ENCODE measurements around the gene ZNF264.
"Not testable (repeated sequence)": the region's sequence is repeated elsewhere in the genome, so short reads cannot be mapped to it uniquely, and the experiment has no call there.

ZNF264 gene

DNA sequence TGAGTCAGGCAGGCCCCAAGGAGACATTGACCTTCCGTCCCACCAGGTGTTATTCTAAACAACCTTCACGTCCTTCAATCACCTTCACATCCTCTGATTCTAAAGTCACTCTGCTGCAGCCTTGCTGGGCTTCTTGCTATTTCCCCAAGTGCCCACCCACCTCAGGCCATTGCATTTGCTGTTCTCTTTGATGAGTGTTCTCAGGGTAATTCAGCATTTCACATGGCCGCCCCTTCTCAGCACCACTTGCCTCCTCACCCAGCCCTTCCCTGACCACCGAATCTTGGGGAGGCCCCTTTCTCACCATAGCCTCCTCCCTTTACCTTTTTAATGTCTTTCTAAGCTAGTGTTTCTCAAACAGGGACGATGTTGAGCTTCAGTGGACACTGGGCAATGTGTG is 53.8 kb downstream of the ZNF264 start:
- H3K4me3 ChIP-seq (replicated peaks; ENCODE audit: low read depth, low read length), result no peak overlapping the region
- peaks cover 22% of the 10 kb centered on the region for H3K36me3 ChIP-seq (ENCODE audit: control insufficient read depth, insufficient read depth, low read length)
- TF ChIP-seq, protein P1, sequence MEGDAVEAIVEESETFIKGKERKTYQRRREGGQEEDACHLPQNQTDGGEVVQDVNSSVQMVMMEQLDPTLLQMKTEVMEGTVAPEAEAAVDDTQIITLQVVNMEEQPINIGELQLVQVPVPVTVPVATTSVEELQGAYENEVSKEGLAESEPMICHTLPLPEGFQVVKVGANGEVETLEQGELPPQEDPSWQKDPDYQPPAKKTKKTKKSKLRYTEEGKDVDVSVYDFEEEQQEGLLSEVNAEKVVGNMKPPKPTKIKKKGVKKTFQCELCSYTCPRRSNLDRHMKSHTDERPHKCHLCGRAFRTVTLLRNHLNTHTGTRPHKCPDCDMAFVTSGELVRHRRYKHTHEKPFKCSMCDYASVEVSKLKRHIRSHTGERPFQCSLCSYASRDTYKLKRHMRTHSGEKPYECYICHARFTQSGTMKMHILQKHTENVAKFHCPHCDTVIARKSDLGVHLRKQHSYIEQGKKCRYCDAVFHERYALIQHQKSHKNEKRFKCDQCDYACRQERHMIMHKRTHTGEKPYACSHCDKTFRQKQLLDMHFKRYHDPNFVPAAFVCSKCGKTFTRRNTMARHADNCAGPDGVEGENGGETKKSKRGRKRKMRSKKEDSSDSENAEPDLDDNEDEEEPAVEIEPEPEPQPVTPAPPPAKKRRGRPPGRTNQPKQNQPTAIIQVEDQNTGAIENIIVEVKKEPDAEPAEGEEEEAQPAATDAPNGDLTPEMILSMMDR (IDR thresholded peaks at IDR 0.05; ENCODE audit: insufficient read depth, low read length, poor library complexity, severe bottlenecking), result no peak
- no peak for DNase-seq (ENCODE audit: extremely low read depth, insufficient read length)
- no peaks in the 10 kb centered on the region for H3K27me3 ChIP-seq (replicated peaks; ENCODE audit: control insufficient read depth, insufficient read depth, low read length)

DNA sequence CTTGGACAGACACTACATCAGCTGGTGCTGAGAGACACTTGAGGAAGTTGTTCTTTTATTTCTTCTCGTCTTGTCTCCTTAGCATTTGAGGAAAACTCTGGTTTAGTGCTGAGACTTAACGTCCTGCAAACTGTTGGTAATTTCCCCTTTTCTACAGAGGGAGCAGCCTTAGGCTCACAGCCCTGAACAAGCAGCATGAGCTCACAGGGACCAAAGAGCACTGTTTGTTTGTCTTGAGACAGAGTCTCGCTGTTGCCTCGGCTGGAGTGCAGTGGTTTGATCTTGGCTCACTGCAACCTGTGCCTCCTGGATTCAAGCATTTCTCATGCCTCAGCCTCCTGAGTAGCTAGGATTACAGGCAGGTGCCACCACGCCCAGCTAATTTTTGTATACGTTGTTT is 54.7 kb downstream of the ZNF264 start:
- no peak overlapping the region for H3K4me3 ChIP-seq (replicated peaks; ENCODE audit: low read depth, low read length)
- TF ChIP-seq, protein P1 (IDR thresholded peaks at IDR 0.05; ENCODE audit: insufficient read depth, low read length, poor library complexity, severe bottlenecking), result no peak
- DNase-seq (ENCODE audit: extremely low read depth, insufficient read length), result no peak
- H3K36me3 ChIP-seq (ENCODE audit: control insufficient read depth, insufficient read depth, low read length), result peaks cover 22% of the 10 kb centered on the region
- H3K27me3 ChIP-seq (replicated peaks; ENCODE audit: control insufficient read depth, insufficient read depth, low read length), result no peaks in the 10 kb centered on the region

DNA sequence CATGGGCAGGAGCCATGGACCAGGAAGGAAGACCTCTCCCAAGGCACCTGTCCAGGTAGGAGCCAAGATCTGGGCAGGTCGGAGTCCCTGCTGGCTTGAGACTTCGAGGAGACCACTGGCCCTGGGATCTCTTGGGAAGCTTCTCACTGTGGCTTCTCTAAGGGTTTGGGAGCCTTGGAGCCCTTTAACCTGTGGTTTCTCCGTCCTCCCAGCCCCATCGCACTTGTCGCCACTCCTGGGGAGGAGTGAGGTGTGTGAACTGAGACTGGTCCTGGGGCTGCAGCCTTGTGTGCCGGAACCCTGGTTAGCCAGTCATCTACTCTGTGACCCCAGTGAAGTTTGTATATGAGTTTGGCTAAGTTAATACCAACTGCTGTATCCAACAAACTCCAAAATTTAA is 57.3 kb downstream of the ZNF264 start:
- Histone ChIP-seq H3K4me3 (replicated peaks; ENCODE audit: low read depth, low read length) (no peak overlapping the region), H3K27me3 (replicated peaks; ENCODE audit: control insufficient read depth, insufficient read depth, low read length) (no peaks in the 10 kb centered on the region), H3K36me3 (ENCODE audit: control insufficient read depth, insufficient read depth, low read length) (peaks cover 29% of the 10 kb centered on the region)
- no peak for DNase-seq (ENCODE audit: extremely low read depth, insufficient read length)
- TF ChIP-seq, protein P1 (IDR thresholded peaks at IDR 0.05; ENCODE audit: insufficient read depth, low read length, poor library complexity, severe bottlenecking), result no peak

DNA sequence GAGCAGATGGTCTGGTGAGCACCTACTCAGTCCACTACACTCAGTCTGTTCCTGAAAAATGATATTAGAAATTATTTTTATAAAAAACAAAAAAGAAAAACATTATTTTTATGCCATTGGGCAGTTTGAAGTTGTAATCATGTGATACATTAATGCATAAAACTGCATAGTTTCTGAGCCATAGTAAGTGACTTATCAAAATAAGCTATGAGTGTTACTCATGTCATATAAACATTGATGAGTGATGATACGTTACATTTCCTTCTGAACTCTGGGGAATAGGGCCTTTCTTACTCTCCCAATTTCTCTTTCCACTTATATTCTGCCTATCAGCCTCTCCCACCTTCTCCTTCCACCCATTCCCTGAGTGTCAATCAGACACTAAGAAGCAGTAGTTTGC is 58.0 kb downstream of the ZNF264 start:
- peaks cover 29% of the 10 kb centered on the region for H3K36me3 ChIP-seq (ENCODE audit: control insufficient read depth, insufficient read depth, low read length)

DNA sequence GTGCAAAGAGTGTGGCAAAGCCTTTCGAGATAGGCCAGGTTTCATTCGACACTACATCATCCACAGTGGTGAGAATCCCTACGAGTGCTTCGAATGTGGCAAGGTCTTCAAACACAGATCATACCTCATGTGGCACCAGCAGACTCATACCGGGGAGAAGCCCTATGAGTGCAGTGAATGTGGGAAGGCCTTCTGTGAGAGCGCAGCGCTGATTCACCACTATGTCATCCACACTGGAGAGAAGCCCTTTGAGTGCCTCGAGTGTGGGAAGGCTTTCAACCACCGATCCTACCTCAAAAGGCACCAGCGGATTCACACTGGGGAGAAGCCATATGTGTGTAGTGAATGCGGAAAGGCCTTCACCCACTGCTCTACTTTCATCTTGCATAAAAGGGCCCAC is 62.5 kb downstream of the ZNF264 start:
- H3K4me3 ChIP-seq (replicated peaks; ENCODE audit: low read depth, low read length); H3K27me3 ChIP-seq (replicated peaks; ENCODE audit: control insufficient read depth, insufficient read depth, low read length); DNase-seq (ENCODE audit: extremely low read depth, insufficient read length): not testable (repeated sequence)
- H3K36me3 ChIP-seq (ENCODE audit: control insufficient read depth, insufficient read depth, low read length), result peaks cover 15% of the 10 kb centered on the region

More for the DNA sequence above, 58.0 kb downstream of the ZNF264 start:
- H3K27me3 ChIP-seq (replicated peaks; ENCODE audit: control insufficient read depth, insufficient read depth, low read length), result no peaks in the 10 kb centered on the region
- H3K4me3 ChIP-seq (replicated peaks; ENCODE audit: low read depth, low read length), result no peak overlapping the region
- TF ChIP-seq, protein P1 (IDR thresholded peaks at IDR 0.05; ENCODE audit: insufficient read depth, low read length, poor library complexity, severe bottlenecking), result no peak
- no peak for DNase-seq (ENCODE audit: extremely low read depth, insufficient read length)

DNA sequence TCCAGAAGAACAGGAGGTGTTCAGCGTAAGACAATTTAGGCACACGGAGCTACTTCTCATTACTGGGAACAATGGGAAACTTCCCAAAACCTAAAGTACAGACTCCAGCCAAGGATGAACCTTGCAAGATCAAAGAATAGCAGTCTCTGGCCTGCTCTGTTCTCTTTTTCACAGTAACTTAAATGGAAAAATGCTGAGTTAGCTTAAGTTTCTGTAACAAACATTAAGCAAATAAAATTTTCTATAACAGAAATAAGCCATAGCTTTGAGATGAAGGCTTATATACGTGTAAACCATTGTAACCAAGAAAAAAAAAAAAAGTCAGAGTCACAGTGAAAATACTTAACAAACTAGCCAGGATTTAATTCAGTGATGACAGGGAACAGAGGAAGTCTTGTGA is 70.7 kb downstream of the ZNF264 start:
- no peak overlapping the region for H3K4me3 ChIP-seq (replicated peaks; ENCODE audit: low read depth, low read length)
- no peaks in the 10 kb centered on the region for H3K36me3 ChIP-seq (ENCODE audit: control insufficient read depth, insufficient read depth, low read length)
- H3K27me3 ChIP-seq (replicated peaks; ENCODE audit: control insufficient read depth, insufficient read depth, low read length), result no peaks in the 10 kb centered on the region
- no peak for DNase-seq (ENCODE audit: extremely low read depth, insufficient read length)
- TF ChIP-seq, protein P1 (IDR thresholded peaks at IDR 0.05; ENCODE audit: insufficient read depth, low read length, poor library complexity, severe bottlenecking), result no peak

Data from GM06990 (cell line).